Measurements from ENCODE around the gene MAN2B1.
A peak's percentile ranks its signal among the peaks of the same experiment; 100 is the strongest.

The MAN2B1 gene

DNA sequence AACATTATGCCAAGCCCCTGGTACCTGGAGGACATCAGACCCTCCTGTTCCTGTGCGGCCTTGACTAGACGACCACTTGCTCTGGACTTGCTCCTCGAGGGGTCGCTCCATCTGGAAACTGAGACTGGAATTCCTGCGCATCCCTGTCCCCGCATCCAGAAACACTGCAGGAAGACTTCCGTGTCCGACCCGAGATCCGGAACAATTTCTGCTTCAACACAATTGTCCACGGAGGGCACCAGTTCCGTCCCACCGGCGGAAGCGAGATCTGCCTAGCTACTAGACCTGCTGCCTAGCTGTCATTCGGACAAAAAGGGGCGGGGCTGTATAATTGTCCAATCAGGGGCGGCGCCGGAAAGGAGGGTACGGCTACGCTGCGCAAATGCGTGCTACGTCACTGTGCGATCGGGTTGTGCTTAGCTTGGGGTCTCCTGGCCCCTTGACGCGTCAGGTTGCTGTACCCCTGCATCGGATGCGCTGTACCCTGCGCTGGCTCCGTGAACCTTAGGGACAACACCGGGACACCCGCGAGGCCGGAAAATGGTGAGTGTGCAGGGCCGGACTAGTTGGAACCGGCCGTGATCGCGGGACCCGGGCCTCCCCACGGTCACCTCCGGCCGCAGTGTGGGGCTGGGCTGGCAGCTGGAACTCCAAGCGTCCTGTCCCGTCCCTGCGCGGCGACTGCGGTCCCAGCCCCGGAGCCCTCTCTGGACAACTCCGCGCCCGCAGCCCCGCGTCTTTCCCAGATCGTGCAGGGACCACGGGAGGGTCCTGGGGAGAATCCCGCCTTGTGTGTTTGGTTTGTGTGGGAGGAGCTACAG lies 55.8 kb downstream of the MAN2B1 start, which contains the start of the genes ZNF490 and ZNF791:
Gene ZNF490, minus strand, starts transcription at position 274 of the 821 bp plus-strand sequence. Its CDS starts 133 bp downstream, at position 141.
Gene ZNF791, plus strand, starts transcription at position 381 of the 821 bp plus-strand sequence. Its CDS starts 160 bp downstream, at position 541.
- DNase-seq, result peak; percentile 90

DNA sequence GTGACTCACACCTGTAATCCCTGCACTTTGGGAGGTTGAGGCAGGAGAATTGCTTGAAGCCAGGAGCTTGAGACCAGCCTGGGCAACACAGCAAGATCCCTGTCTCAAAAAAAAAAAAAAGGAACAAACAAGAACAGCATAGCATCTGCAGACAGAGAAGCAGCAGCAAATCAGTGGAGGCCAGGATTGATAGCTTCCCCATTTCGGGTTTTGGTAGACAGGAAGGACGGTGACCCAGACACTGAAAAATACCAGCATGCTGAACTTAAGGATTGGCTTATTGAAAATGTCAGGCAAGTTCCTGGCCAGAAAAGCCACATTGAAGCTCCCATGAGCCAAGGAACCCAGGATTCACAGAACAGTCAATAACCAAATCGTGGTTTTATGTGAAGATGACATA lies 58.9 kb downstream of the MAN2B1 start:
- no peak for DNase-seq

DNA sequence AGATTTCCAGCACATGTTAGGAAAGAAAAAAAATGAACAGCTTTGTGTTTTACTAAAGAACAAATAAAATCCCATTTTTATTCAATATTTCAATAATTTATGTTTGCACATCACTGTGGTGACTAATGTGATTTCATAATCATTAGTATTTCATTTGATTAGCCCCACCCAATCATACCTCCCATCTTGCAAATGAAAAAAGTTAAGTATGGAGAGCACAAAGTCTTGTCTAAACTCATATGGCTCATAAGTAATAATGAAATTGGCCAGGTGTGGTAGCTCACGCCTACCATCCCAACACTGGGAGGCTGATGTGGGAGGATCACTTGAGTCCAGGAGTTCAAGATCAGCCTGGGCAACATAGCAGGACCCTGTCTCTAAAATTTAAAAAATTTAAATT lies 59.7 kb downstream of the MAN2B1 start:
- DNase-seq, result no peak

DNA sequence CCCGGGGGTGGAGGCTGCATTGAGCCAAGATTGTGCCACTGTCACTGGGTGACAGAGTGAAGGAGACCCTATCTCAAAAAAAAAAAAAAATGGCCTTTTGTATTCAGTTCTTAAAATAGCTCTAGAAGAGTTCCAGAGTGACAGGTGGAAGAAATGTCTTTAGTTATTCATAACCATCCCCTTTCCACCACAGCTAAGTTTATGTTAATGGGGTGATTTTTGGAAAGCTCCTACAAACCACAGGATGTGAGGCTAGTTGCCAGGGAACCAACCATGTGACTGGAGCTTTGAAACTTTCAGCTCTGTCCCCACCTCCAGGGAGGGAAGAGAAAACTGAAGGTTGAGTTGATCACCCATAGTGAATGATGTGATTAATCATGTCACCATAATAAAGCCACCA lies 62.8 kb downstream of the MAN2B1 start:
- DNase-seq, result no peak

DNA sequence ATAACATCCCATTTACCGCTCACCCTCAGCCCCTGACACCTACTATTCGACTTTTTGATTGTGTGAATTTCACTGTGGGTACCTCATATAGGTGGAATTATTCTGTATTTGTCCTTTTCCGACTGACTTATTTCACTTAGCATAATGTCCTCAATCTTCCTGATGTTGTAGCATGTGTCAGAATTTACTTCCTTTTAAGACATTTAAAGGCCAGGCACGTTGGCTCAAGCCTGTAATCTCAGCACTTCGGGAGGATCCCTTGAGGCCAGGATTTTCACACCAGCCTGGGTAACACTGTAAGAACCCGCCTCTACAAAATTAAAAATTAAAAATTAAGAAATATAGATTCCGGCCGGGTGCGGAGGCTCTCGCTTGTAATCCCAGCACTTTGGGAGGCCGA lies 68.9 kb downstream of the MAN2B1 start:
- DNase-seq, result no peak

DNA sequence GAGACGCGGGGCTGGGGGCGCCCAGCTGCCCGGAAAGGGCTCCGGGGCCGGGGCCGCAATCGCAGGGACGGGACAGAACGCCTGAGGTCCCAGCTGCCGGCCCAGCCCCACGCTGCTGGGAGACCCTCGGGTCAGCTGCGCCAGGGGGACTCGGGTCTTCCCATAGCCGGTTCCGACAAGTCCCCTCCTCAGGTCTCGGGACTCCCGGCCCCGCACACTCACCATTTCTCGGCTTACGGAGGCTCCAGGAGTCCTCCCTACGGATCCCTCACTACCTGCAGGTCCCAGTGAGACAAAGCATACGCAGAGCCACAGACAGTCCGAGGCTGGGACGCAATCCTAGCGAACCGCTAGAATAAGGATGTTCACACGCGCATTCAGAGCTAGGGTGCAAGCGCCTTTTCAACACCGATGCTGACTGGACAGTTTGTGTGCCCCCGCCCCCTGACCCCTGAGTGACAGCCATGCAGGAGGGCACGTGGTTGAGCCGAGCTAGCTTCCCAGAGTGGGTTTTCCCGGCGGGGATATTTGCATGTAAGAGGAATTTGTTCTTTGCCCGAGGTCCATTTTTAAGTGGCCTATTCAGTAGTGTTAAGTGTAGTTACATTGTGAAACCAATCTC lies 69.5 kb downstream of the MAN2B1 start:
- no peak for DNase-seq
